NCI-H2227 (cell line): ENCODE data around the gene SSTR1.

Experiments
- DNase-seq: peaks from one replicate; lab custom pipeline; 2025; ENCODE audit not compliant: unreplicated experiment; lab: John Stamatoyannopoulos, UW

The SSTR1 gene

DNA sequence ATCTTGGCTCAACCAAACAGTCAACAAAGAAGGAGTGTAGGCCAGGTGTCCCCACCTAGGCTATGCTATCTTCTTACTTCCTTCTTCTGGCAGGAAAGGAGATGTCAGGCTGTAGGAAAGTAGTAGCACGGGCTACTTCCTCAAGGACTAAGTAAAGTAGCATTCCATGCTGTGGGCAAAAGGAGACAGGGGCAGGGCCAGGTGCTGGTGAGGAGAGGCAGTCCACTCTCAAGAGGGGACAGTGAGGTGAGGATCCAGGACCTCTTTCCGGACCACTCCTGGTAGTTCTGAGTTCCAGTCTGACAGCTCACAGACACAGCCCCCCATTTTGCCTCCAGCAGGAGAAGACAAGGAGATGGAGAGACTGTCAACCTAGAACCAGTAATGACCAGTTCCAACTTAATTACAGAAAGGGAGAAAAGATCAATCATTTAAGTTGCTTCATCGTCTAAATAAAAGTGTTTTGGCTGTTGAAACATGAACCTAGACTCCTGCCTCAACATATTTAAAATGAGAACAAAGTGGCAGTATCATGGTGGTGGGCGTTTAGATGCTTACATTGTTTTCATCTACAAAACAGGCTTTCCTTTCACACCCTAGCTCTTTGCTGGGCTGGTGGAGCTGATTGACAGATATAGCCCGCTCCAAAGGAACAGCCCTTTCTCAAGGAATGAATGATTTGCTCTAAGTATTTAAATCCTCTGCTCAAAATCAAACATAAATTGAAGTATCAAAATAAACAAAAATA lies 5.1 kb upstream of the SSTR1 start:
- no peak for DNase-seq

DNA sequence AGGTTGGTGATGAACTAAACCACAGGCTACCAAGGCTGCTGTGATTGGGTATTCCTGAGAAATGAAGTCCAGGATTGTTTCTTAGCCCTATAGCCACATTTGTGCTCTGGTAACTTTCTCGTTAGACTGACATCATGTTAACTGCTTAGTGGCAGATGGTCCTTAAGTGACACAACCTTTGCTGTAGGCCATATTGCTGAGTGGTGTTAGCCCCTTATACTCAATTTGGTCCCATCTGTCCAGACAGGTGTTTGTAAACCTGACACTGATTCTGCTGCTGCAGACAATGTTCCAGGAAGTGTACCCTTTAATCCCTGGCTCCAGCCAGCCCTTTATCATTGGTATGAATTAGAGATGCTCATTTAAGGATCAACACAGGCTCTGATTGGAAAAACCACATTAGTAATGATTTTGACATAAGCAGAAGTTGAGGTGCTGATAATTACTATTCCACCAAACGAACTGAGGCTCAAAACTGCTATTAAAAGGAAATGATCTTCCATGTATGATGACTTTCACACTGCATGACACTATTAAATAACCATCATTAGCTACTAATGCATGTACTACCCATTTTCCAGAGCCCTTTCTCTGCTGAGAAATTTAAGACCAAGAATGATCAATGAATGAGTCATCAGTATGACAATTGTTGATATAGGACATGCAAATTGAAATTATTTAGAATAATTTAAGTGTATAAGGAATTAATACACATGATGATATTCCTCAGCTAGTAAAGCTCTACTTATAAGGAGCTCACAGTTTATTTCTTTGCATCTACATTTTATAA lies 3.6 kb upstream of the SSTR1 start:
- no peak for DNase-seq

DNA sequence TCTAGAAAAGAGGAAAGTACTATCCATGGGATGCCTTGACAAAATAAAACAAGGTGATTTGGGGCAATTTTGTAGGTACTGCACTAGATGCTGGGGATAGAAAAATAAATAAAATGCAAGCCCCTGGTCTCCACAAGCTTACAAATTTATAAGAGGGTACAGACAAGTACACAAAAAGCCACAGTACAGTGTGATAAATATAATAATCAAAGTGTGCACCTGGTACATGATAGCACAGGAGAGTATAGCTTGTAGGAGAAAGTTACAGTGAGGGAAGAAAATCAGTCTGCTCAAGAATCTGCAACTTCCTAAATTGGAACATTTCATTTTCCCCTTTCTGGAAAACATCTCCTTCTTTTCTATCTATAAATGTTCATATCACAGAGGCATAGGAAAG lies 3.0 kb upstream of the SSTR1 start:
- no peak for DNase-seq

- no peak for DNase-seq
Observed at GRCh38 chr14:38205119-38205813, 2.4 kb upstream of the SSTR1 start.

- no peak for DNase-seq
Observed at GRCh38 chr14:38205949-38206665, 1.6 kb upstream of the SSTR1 start.

GRCh38 chr14:38206689-38207376 lies 871 bp upstream of the SSTR1 start:
- DNase-seq = no peak

GRCh38 chr14:38207377-38207735 lies 348 bp upstream of the SSTR1 start:
- DNase-seq = no peak

GRCh38 chr14:38208618-38209562 lies 1.2 kb downstream of the SSTR1 start:
- DNase-seq = peak; percentile 6

DNA sequence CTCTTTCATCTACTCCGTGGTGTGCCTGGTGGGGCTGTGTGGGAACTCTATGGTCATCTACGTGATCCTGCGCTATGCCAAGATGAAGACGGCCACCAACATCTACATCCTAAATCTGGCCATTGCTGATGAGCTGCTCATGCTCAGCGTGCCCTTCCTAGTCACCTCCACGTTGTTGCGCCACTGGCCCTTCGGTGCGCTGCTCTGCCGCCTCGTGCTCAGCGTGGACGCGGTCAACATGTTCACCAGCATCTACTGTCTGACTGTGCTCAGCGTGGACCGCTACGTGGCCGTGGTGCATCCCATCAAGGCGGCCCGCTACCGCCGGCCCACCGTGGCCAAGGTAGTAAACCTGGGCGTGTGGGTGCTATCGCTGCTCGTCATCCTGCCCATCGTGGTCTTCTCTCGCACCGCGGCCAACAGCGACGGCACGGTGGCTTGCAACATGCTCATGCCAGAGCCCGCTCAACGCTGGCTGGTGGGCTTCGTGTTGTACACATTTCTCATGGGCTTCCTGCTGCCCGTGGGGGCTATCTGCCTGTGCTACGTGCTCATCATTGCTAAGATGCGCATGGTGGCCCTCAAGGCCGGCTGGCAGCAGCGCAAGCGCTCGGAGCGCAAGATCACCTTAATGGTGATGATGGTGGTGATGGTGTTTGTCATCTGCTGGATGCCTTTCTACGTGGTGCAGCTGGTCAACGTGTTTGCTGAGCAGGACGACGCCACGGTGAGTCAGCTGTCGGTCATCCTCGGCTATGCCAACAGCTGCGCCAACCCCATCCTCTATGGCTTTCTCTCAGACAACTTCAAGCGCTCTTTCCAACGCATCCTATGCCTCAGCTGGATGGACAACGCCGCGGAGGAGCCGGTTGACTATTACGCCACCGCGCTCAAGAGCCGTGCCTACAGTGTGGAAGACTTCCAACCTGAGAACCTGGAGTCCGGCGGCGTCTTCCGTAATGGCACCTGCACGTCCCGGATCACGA lies 2.2 kb downstream of the SSTR1 start:
- no peak for DNase-seq

DNA sequence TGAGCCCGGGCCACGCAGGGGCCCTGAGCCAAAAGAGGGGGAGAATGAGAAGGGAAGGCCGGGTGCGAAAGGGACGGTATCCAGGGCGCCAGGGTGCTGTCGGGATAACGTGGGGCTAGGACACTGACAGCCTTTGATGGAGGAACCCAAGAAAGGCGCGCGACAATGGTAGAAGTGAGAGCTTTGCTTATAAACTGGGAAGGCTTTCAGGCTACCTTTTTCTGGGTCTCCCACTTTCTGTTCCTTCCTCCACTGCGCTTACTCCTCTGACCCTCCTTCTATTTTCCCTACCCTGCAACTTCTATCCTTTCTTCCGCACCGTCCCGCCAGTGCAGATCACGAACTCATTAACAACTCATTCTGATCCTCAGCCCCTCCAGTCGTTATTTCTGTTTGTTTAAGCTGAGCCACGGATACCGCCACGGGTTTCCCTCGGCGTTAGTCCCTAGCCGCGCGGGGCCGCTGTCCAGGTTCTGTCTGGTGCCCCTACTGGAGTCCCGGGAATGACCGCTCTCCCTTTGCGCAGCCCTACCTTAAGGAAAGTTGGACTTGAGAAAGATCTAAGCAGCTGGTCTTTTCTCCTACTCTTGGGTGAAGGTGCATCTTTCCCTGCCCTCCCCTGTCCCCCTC lies 3.0 kb downstream of the SSTR1 start:
- DNase-seq = no peak

DNA sequence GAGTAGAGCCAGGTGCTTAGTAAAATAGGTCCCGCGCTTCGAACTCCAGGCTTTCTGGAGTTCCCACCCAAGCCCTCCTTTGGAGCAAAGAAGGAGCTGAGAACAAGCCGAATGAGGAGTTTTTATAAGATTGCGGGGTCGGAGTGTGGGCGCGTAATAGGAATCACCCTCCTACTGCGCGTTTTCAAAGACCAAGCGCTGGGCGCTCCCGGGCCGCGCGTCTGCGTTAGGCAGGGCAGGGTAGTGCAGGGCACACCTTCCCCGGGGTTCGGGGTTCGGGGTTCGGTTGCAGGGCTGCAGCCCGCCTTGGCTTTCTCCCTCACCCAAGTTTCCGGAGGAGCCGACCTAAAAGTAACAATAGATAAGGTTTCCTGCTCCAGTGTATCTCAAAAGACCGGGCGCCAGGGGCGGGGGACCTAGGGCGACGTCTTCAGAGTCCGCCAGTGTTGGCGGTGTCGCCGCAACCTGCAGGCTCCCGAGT lies 3.6 kb downstream of the SSTR1 start:
- no peak for DNase-seq

GRCh38 chr14:38212111-38212510 lies 4.4 kb downstream of the SSTR1 start:
- DNase-seq = no peak

GRCh38 chr14:38213001-38213400 lies 5.3 kb downstream of the SSTR1 start:
- no peak for DNase-seq

DNA sequence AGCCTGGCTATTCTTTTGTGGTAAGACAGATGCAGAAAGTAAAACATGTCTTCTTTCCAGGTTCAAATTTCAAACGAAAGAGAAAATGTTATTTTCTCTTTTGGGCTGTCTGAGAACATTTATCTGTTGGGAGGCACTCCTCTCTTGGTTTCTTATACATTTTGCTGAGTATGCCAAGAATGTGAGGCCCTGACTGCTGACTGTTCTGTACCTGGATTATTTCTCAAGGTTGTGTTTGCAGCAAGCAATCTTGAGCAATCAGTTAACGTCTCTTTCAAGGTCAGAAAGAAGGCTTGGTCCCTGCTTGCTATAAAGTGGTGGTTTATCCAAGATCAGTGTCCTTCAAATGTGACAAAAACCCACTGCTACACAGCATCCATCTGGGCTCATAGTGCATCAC lies 9.8 kb downstream of the SSTR1 start:
- no peak for DNase-seq

DNA sequence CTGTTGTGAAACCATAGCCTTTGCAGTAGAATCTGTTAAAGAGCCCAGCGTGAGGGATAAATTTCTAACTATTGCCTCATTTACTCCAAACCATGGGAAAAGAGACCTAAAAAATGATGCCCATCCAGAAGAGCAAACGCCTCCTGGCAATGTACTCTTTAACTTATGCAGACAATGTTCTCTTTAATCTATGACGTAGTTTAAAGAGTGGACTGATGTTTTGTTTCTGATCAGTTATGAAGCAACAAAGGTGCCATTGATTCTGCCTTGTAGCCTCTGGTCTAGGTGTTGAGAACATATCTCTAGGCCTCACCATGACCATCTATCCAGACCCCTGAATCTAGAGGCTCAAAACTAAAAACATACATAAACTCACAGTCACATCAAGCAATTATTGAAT lies 13.4 kb downstream of the SSTR1 start:
- no peak for DNase-seq

DNA sequence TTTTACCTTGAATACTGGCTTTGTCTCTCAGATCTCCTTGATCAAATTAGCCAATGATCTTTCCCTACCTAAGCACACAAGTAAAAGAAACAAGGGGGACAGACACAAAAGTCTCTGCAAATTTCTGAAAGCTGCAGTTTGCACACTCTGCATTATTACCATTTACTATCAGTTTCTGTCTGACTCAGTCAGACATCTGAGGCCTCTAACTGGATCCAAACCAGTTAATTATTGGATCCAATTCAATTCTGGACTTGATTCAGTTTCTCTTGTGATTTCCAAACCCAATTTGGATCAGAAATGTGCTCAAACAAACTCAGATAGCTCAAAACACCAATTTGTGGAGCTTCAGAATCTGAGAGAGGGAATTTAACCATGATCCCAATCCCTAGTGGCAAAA lies 16.6 kb downstream of the SSTR1 start:
- no peak for DNase-seq

GRCh38 chr14:38225946-38226345 lies 18.2 kb downstream of the SSTR1 start:
- DNase-seq = no peak

DNA sequence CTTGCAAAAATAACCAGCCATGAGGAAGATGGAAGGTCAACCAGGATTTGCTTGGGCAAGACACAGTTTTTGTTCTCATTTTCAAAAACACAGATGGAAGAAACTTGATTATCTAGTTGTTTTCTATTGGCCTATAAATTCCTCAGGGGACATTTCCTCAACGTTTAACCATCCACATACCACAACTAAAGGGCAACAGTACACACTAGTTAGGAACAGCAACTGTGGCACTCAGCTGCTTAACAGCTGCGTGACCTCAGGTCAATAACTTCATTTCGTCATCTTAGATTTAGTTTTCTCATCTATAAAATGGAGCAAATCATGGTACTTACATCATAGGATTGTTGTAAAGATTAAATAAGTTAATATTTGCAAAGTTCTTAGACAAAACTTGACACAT lies 18.7 kb downstream of the SSTR1 start:
- DNase-seq = no peak
